ENCODE data around the gene TLCD2.

The TLCD2 gene

DNA sequence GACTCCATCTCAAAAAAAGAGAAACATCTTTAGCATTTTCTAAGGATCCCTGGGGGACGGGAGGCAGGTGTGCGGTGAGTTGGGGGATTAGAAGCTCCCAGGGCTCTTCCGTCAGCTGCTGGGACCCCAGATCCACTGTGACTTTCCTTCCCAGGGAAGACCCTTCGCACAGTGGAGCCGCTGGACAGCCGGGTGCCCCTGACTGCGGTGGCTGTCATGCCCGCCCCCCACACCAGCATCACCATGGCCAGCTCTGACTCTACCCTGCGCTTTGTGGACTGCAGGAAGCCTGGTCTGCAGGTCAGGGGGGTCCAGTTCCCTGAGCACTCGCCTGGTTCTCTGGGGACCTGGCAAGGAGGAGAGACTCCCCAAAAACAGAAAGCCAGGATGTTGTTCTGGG lies 25.2 kb upstream of the TLCD2 start:
- H3K4me1 ChIP-seq (ENCODE audit: control insufficient read depth, insufficient read depth, low read length), result peaks cover 5% of the 10 kb centered on the region; the same call in 1 of the 2 replicates
- no peak overlapping the region for H3K27ac ChIP-seq (ENCODE audit: low read length)
- no peak for DNase-seq (ENCODE audit: low read depth, low spot score)
- no CpG with 5 or more reads among the region's 10 CpGs for WGBS (ENCODE audit: insufficient coverage, insufficient read length)
- H3K4me3 ChIP-seq (ENCODE audit: low read length), result no peak overlapping the region
- no peaks in the 10 kb centered on the region for H3K27me3 ChIP-seq (ENCODE audit: control insufficient read depth, insufficient read depth, low read length)
- H3K36me3 ChIP-seq (ENCODE audit: control insufficient read depth, insufficient read depth, low read length), result no peaks in the 10 kb centered on the region; the same call in 1 of the 2 replicates
- no peaks in the 10 kb centered on the region for H3K9me3 ChIP-seq (ENCODE audit: control insufficient read depth, insufficient read depth, low read length)

GRCh38 chr17:1733759-1734158 lies 23.6 kb upstream of the TLCD2 start:
- H3K27me3 ChIP-seq (ENCODE audit: control insufficient read depth, insufficient read depth, low read length), result no peaks in the 10 kb centered on the region
- H3K9me3 ChIP-seq (ENCODE audit: control insufficient read depth, insufficient read depth, low read length), result no peaks in the 10 kb centered on the region
- no peak overlapping the region for H3K4me3 ChIP-seq (ENCODE audit: low read length)
- no CpG with 5 or more reads among the region's 38 CpGs for WGBS (ENCODE audit: insufficient coverage, insufficient read length)
- peaks cover 5% of the 10 kb centered on the region; the same call in 1 of the 2 replicates for H3K4me1 ChIP-seq (ENCODE audit: control insufficient read depth, insufficient read depth, low read length)
- no peaks in the 10 kb centered on the region; the same call in 1 of the 2 replicates for H3K36me3 ChIP-seq (ENCODE audit: control insufficient read depth, insufficient read depth, low read length)
- no peak for DNase-seq (ENCODE audit: low read depth, low spot score)
- no peak overlapping the region for H3K27ac ChIP-seq (ENCODE audit: low read length)

DNA sequence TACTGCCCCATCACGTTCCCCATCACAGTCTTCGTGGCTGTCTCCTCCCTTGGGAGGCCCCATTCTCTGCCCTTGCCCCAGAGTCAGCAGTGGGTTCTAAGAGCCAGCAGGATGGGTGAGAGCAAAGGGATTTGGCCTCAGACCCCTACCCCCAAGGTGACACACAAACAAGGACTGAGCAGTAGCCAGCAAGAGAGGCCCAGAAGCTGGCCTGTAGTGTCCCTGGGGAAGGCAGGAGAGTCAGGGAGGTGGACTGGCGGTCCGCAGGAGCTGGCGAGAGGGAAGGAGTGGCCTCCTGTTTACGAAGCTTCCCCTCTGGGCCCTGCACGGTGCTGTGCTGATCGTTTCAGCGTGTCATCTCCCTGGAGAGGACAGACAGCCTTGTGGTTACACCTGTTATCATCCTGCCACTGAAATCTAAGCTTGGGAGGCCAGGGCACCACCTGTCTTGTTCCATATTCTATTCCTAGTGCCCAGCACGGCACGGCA lies 22.7 kb upstream of the TLCD2 start:
- H3K4me3 ChIP-seq (ENCODE audit: low read length), result no peak overlapping the region
- H3K4me1 ChIP-seq (ENCODE audit: control insufficient read depth, insufficient read depth, low read length), result peaks cover 5% of the 10 kb centered on the region; the same call in 1 of the 2 replicates
- no peak overlapping the region for H3K27ac ChIP-seq (ENCODE audit: low read length)
- no peaks in the 10 kb centered on the region for H3K9me3 ChIP-seq (ENCODE audit: control insufficient read depth, insufficient read depth, low read length)
- no peaks in the 10 kb centered on the region for H3K27me3 ChIP-seq (ENCODE audit: control insufficient read depth, insufficient read depth, low read length)
- no peak for DNase-seq (ENCODE audit: low read depth, low spot score)
- no peaks in the 10 kb centered on the region; the same call in 1 of the 2 replicates for H3K36me3 ChIP-seq (ENCODE audit: control insufficient read depth, insufficient read depth, low read length)
- WGBS (ENCODE audit: insufficient coverage, insufficient read length), result no CpG with 5 or more reads among the region's 11 CpGs

DNA sequence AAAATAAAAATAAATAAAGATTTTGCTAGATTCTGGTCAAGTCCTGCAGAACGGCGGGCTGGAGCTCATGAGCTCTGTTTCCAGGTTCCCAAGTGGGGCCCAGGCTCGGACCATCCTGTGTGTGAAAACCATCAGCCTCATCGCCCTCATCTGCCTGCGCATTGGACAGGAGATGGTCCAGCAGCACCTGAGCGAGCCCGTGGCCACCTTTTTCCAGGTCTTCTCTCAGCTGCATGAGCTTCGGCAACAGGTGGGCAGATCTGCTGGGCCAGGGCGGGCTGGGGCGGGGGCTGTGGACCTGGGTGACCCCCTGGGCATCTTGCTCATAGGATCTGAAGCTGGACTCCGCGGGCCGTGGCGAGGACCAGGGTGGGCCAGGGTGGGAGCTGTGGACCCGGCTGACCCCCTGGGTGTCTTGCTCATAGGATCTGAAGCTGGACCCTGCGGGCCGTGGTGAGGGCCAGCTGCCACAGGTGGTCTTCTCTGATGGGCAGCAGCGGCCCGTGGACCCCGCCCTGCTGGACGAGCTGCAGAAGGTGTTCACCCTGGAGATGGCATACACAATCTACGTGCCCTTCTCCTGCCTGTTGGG lies 22.2 kb upstream of the TLCD2 start:
- Histone ChIP-seq H3K36me3 (ENCODE audit: control insufficient read depth, insufficient read depth, low read length) (no peaks in the 10 kb centered on the region; the same call in 1 of the 2 replicates), H3K4me3 (ENCODE audit: low read length) (no peak overlapping the region), H3K27me3 (ENCODE audit: control insufficient read depth, insufficient read depth, low read length) (no peaks in the 10 kb centered on the region), H3K9me3 (ENCODE audit: control insufficient read depth, insufficient read depth, low read length) (no peaks in the 10 kb centered on the region), H3K27ac (ENCODE audit: low read length) (no peak overlapping the region), H3K4me1 (ENCODE audit: control insufficient read depth, insufficient read depth, low read length) (peaks cover 5% of the 10 kb centered on the region; the same call in 1 of the 2 replicates)
- DNase-seq (ENCODE audit: low read depth, low spot score), result no peak
- no CpG with 5 or more reads among the region's 22 CpGs for WGBS (ENCODE audit: insufficient coverage, insufficient read length)

- Histone ChIP-seq H3K4me3 (ENCODE audit: low read length) (no peak overlapping the region), H3K4me1 (ENCODE audit: control insufficient read depth, insufficient read depth, low read length) (peaks cover 2% of the 10 kb centered on the region; the same call in 1 of the 2 replicates), H3K9me3 (ENCODE audit: control insufficient read depth, insufficient read depth, low read length) (no peaks in the 10 kb centered on the region), H3K27ac (ENCODE audit: low read length) (no peak overlapping the region), H3K27me3 (ENCODE audit: control insufficient read depth, insufficient read depth, low read length) (no peaks in the 10 kb centered on the region), H3K36me3 (ENCODE audit: control insufficient read depth, insufficient read depth, low read length) (no peaks in the 10 kb centered on the region; the same call in 1 of the 2 replicates)
- DNase-seq (ENCODE audit: low read depth, low spot score), result no peak
- no CpG with 5 or more reads among the region's 10 CpGs for WGBS (ENCODE audit: insufficient coverage, insufficient read length)
Observed at GRCh38 chr17:1731194-1731506, 21.0 kb upstream of the TLCD2 start.

GRCh38 chr17:1730326-1731193 lies 20.4 kb upstream of the TLCD2 start:
- Histone ChIP-seq H3K9me3 (ENCODE audit: control insufficient read depth, insufficient read depth, low read length) (no peaks in the 10 kb centered on the region), H3K27me3 (ENCODE audit: control insufficient read depth, insufficient read depth, low read length) (no peaks in the 10 kb centered on the region), H3K27ac (ENCODE audit: low read length) (no peak overlapping the region), H3K4me1 (ENCODE audit: control insufficient read depth, insufficient read depth, low read length) (no peaks in the 10 kb centered on the region; the same call in 1 of the 2 replicates), H3K4me3 (ENCODE audit: low read length) (no peak overlapping the region), H3K36me3 (ENCODE audit: control insufficient read depth, insufficient read depth, low read length) (no peaks in the 10 kb centered on the region; the same call in 1 of the 2 replicates)
- no peak for DNase-seq (ENCODE audit: low read depth, low spot score)
- WGBS (ENCODE audit: insufficient coverage, insufficient read length), result no CpG with 5 or more reads among the region's 40 CpGs

DNA sequence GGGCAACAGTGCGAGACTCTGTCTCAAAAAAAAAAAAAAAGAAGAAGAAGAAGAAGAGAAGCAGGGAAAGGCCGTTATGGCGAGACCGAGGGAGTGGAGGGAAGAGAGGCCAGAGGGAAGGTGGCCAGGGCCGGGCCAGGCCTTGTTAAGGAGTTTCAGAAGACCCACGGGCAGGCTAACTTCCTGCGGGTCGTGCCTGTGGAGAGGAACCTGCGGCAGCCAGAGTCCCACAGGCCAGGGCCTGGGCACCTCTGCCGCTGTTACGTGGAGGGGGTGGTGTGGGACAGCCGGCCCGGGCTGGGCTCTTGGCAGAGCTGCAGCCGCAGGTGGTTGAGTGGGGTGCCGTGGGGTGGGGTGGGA lies 19.8 kb upstream of the TLCD2 start:
- H3K27me3 ChIP-seq (ENCODE audit: control insufficient read depth, insufficient read depth, low read length), result no peaks in the 10 kb centered on the region
- WGBS (ENCODE audit: insufficient coverage, insufficient read length), result no CpG with 5 or more reads among the region's 15 CpGs
- no peak overlapping the region for H3K27ac ChIP-seq (ENCODE audit: low read length)
- H3K4me1 ChIP-seq (ENCODE audit: control insufficient read depth, insufficient read depth, low read length), result no peaks in the 10 kb centered on the region; the same call in none of the 2 replicates
- H3K9me3 ChIP-seq (ENCODE audit: control insufficient read depth, insufficient read depth, low read length), result no peaks in the 10 kb centered on the region
- H3K36me3 ChIP-seq (ENCODE audit: control insufficient read depth, insufficient read depth, low read length), result no peaks in the 10 kb centered on the region; the same call in 1 of the 2 replicates
- H3K4me3 ChIP-seq (ENCODE audit: low read length), result no peak overlapping the region
- no peak for DNase-seq (ENCODE audit: low read depth, low spot score)

DNA sequence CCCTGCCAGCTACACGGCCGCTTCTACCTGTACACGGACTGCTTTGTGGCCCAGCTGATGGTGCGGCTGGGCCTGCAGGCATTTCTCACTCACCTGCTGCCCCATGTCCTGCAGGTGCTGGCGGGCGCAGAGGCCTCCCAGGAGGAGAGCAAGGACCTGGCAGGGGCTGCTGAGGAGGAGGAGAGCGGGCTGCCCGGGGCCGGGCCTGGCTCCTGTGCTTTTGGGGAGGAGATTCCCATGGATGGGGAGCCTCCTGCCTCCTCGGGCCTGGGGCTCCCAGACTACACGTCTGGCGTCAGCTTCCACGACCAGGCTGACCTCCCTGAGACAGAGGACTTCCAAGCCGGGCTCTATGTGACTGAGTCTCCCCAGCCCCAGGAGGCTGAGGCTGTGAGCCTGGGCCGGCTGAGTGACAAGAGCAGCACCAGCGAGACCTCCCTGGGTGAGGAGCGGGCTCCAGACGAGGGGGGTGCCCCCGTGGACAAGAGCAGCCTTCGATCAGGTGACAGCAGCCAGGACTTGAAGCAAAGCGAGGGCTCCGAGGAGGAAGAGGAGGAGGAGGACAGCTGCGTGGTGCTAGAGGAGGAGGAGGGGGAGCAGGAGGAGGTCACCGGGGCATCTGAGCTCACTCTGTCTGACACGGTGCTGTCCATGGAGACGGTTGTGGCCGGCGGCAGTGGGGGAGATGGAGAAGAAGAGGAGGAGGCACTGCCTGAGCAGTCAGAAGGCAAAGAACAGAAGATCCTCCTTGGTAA lies 17.9 kb upstream of the TLCD2 start:
- no peak overlapping the region for H3K27ac ChIP-seq (ENCODE audit: low read length)
- no peak for DNase-seq (ENCODE audit: low read depth, low spot score)
- no peaks in the 10 kb centered on the region for H3K9me3 ChIP-seq (ENCODE audit: control insufficient read depth, insufficient read depth, low read length)
- no peaks in the 10 kb centered on the region; the same call in 1 of the 2 replicates for H3K36me3 ChIP-seq (ENCODE audit: control insufficient read depth, insufficient read depth, low read length)
- no peaks in the 10 kb centered on the region; the same call in 1 of the 2 replicates for H3K4me1 ChIP-seq (ENCODE audit: control insufficient read depth, insufficient read depth, low read length)
- H3K27me3 ChIP-seq (ENCODE audit: control insufficient read depth, insufficient read depth, low read length), result no peaks in the 10 kb centered on the region
- H3K4me3 ChIP-seq (ENCODE audit: low read length), result no peak overlapping the region
- no CpG with 5 or more reads among the region's 28 CpGs for WGBS (ENCODE audit: insufficient coverage, insufficient read length)

GRCh38 chr17:1727258-1727789 lies 17.1 kb upstream of the TLCD2 start:
- no peak overlapping the region for H3K27ac ChIP-seq (ENCODE audit: low read length)
- H3K4me1 ChIP-seq (ENCODE audit: control insufficient read depth, insufficient read depth, low read length), result no peaks in the 10 kb centered on the region; the same call in 1 of the 2 replicates
- no peaks in the 10 kb centered on the region for H3K9me3 ChIP-seq (ENCODE audit: control insufficient read depth, insufficient read depth, low read length)
- DNase-seq (ENCODE audit: low read depth, low spot score), result no peak
- H3K27me3 ChIP-seq (ENCODE audit: control insufficient read depth, insufficient read depth, low read length), result no peaks in the 10 kb centered on the region
- WGBS (ENCODE audit: insufficient coverage, insufficient read length), result no CpG with 5 or more reads among the region's 21 CpGs
- H3K4me3 ChIP-seq (ENCODE audit: low read length), result no peak overlapping the region
- no peaks in the 10 kb centered on the region; the same call in 1 of the 2 replicates for H3K36me3 ChIP-seq (ENCODE audit: control insufficient read depth, insufficient read depth, low read length)

Measured in iPS DF 6.9 (cell line).